Esophagus muscularis mucosa (tissue), 4 donors: ENCODE measurements around the gene LRMDA.

Experiments used
- EP300 ChIP-seq: sonication (generic); formaldehyde crosslinking; IDR thresholded peaks from one replicate; pipeline ENCODE4 v1.6.1; 2017; ENCODE audit warnings: antibody characterized with exemption
- POLR2A ChIP-seq: fragments of 450-650 bp; IDR thresholded peaks from one replicate; pipeline ENCODE4 v1.6.1; 2017; ENCODE audit warnings: antibody characterized with exemption, moderate library complexity, mild to moderate bottlenecking, low read depth
- POLR2AphosphoS5 ChIP-seq, 2 donors: sonication (generic); formaldehyde crosslinking; IDR thresholded peaks; one replicate each; pipeline ENCODE4 v1.6.1; 2017; ENCODE audit warnings: antibody characterized with exemption in 2 of 2
- TF ChIP-seq, protein P1 (sequence below), 3 experiments: fragments of 200-600 bp in 2 of 3; fragments of 450-650 bp in 1 of 3; sonication (generic) in 2 of 3; IDR thresholded peaks; one replicate each; pipeline ENCODE4 v1.5.1; 2017 to 2019; ENCODE audit warnings: antibody characterized with exemption in 3 of 3, mild to moderate bottlenecking in 2 of 3, moderate library complexity in 1 of 3

DNA sequence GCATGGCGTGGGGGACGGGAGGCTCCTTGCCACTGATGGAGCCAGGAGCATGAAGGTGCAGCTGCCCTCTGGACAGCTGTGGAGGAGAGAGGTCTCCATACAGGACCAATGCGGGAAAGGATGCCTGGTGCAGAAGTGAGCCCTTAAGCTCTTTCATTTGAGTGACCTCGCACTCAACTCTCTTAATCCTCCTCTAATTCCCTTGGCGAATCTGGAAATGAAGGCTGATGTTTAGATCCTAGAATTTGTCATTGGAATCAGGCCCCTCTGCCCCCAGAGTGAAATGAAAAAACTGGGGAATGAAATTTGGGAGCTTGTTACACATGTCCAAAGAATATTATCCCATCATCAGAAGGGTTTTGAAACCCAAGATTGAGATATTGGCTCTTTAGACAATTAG, 639.5 kb downstream of the LRMDA start:
- TF ChIP-seq, protein P1, sequence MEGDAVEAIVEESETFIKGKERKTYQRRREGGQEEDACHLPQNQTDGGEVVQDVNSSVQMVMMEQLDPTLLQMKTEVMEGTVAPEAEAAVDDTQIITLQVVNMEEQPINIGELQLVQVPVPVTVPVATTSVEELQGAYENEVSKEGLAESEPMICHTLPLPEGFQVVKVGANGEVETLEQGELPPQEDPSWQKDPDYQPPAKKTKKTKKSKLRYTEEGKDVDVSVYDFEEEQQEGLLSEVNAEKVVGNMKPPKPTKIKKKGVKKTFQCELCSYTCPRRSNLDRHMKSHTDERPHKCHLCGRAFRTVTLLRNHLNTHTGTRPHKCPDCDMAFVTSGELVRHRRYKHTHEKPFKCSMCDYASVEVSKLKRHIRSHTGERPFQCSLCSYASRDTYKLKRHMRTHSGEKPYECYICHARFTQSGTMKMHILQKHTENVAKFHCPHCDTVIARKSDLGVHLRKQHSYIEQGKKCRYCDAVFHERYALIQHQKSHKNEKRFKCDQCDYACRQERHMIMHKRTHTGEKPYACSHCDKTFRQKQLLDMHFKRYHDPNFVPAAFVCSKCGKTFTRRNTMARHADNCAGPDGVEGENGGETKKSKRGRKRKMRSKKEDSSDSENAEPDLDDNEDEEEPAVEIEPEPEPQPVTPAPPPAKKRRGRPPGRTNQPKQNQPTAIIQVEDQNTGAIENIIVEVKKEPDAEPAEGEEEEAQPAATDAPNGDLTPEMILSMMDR (IDR thresholded peaks at IDR 0.05), result no peak
- TF ChIP-seq POLR2AphosphoS5 (IDR thresholded peaks at IDR 0.05) (no peak), POLR2A (no peak), EP300 (no peak)
